Body of pancreas (tissue), 4 donors: ENCODE results near the gene DENND1A.

Source experiments
- CTCF ChIP-seq, 7 experiments: fragments of 450-650 bp in 4 of 7; fragments of 200-600 bp in 3 of 7; sonication (generic) in 3 of 7; IDR thresholded peaks; one replicate each; pipeline ENCODE4 v1.5.1; 2016 to 2019; ENCODE audit warnings: antibody characterized with exemption in 7 of 7
- POLR2A ChIP-seq, 3 donors: fragments of 450-650 bp; IDR thresholded peaks; one replicate each; pipeline ENCODE4 v1.6.1; 2016; ENCODE audit warnings: antibody characterized with exemption in 3 of 3, mild to moderate bottlenecking in 2 of 3

- TF ChIP-seq POLR2A (IDR thresholded peaks at IDR 0.05) = no peak
- TF ChIP-seq CTCF (IDR thresholded peaks at IDR 0.05) = no peak
Measured at GRCh38 chr9:123344192-123344949, 585.6 kb downstream of the DENND1A start.
